Measurements from ENCODE around the gene NUDCD3.

GRCh38 chr7:44393238-44394111 is 97.0 kb downstream of the NUDCD3 start:
- no peak for TF ChIP-seq POLR2AphosphoS5 (IDR thresholded peaks at IDR 0.05)
- TF ChIP-seq CTCF (IDR thresholded peaks at IDR 0.05) = no peak
- TF ChIP-seq POLR2A (IDR thresholded peaks at IDR 0.05) = no peak
- TF ChIP-seq EP300 (IDR thresholded peaks at IDR 0.05) = no peak

All from sigmoid colon (tissue), 4 donors.